ENCODE results near the gene CXADR.
"Not testable (repeated sequence)": the region's sequence is repeated elsewhere in the genome, so short reads cannot be mapped to it uniquely, and the experiment has no call there.

CXADR gene

DNA sequence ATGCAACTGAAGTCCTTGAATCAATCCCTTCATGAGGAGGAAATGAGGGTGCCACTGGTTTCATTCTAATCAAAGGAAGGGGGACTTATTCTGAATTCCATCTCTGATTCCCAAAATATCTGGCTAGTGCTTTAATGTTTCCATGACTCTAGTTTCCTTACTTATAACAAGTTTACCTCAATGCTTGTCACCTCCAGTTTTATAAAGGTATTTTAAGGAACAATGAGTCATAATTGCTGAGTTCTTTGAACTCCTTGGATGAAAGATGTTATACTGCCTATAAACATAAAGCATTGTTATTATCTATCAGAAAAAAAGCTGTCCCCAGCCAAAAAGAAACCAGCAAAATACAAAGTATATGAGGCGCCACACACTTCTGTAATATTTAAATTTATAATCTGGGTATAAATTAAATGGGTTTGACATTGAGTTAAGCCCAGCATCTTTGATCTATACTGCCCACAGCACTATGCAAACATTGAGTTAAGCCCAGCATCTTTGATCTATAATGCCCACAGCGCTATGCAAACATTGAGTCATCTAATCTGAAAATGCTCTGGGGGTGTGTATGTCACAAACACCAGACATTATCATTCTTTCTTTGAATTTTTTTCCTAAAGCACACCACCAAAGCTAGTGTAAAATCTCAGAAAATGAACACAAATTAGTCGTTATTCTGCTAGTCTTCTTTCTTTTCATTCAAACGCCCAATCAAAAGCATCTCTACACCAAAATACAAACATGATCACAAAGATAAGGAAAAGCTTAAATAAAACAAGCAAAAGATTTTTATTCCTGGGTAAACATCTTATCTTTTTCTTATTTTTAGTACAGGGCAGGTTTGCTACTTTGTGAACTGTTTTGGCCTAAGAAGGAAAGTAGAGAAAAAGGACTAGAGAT is 11.5 kb upstream of the CXADR start:
- no CpG with 5 or more reads among the region's 4 CpGs for WGBS (ENCODE audit: insufficient coverage, insufficient read length)
- H3K4me3 ChIP-seq (ENCODE audit: low read length), result no peak overlapping the region
- H3K27ac ChIP-seq (ENCODE audit: low read length), result no peak overlapping the region
- DNase-seq (ENCODE audit: low read depth, low spot score), result no peak
- no peaks in the 10 kb centered on the region for H3K36me3 ChIP-seq (ENCODE audit: control insufficient read depth, insufficient read depth, low read length)
- H3K27me3 ChIP-seq (ENCODE audit: control insufficient read depth, insufficient read depth, low read length), result no peaks in the 10 kb centered on the region
- H3K9me3 ChIP-seq (ENCODE audit: control insufficient read depth, insufficient read depth, low read length), result no peaks in the 10 kb centered on the region
- H3K4me1 ChIP-seq (ENCODE audit: control insufficient read depth, insufficient read depth, low read length), result no peaks in the 10 kb centered on the region

DNA sequence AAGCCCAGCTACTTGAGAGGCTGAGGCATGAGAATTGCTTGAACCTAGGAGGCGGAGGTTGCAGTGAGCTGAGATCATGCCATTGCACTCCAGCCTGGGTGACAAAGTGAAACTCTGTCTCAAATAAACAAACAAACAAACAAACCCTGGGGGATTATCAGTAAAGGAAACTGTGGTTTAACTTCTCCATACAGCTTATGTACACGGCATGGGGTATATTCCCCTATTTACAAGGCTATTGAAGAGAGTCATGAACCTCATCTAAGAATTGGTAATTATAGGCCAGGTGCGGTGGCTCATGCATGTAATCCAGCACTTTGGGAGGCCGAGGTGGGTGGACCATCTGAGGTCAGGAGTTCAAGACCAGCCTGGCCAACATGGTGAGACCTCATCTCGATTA is 9.9 kb upstream of the CXADR start:
- not testable (repeated sequence) for H3K36me3 ChIP-seq (ENCODE audit: control insufficient read depth, insufficient read depth, low read length); H3K27ac ChIP-seq (ENCODE audit: low read length); DNase-seq (ENCODE audit: low read depth, low spot score); H3K4me3 ChIP-seq (ENCODE audit: low read length); H3K27me3 ChIP-seq (ENCODE audit: control insufficient read depth, insufficient read depth, low read length); H3K4me1 ChIP-seq (ENCODE audit: control insufficient read depth, insufficient read depth, low read length); H3K9me3 ChIP-seq (ENCODE audit: control insufficient read depth, insufficient read depth, low read length)
- WGBS (ENCODE audit: insufficient coverage, insufficient read length), result no CpG with 5 or more reads among the region's 5 CpGs

DNA sequence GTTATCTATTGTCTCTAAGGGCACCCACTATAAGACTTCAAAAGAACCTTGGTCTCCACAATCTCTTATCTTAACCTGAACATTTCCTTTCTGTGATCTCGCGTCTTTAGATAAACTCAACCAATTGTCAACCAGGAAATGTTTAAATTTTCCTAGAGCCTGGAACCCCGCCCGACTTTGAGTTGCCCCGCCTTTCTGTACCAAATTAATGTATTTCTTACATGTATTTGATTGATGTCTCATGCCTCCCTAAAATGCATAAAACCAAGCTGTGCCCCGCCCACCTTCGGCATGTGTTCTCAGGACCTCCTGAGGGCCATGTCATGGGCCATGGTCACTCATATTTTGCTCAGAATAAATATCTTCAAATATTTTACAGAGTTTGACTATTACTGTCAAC is 5.9 kb upstream of the CXADR start:
- no CpG with 5 or more reads among the region's 7 CpGs for WGBS (ENCODE audit: insufficient coverage, insufficient read length)
- no peak overlapping the region for H3K4me3 ChIP-seq (ENCODE audit: low read length)
- no peak overlapping the region for H3K27ac ChIP-seq (ENCODE audit: low read length)
- no peaks in the 10 kb centered on the region for H3K27me3 ChIP-seq (ENCODE audit: control insufficient read depth, insufficient read depth, low read length)
- no peaks in the 10 kb centered on the region for H3K4me1 ChIP-seq (ENCODE audit: control insufficient read depth, insufficient read depth, low read length)
- no peaks in the 10 kb centered on the region for H3K36me3 ChIP-seq (ENCODE audit: control insufficient read depth, insufficient read depth, low read length)
- DNase-seq (ENCODE audit: low read depth, low spot score), result no peak
- no peaks in the 10 kb centered on the region for H3K9me3 ChIP-seq (ENCODE audit: control insufficient read depth, insufficient read depth, low read length)

DNA sequence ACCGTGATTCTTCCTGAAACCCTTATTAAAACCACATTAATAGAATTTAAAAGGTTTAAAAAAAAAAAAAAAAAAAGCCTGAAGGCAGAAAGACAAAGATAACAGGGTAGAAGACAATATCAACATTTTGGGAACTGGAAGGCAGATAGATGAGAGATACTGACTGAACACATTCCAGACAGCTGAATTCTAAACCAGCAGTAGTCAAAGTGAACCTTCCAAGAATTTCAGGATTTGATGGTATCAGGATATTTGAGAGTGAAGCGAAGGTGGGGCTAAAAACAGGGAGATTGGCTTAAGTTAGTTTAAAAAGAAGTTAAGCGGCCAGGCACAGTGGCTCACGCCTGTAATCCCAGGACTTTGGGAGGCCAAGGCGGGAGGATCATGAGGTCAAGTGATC is 5.3 kb upstream of the CXADR start:
- Histone ChIP-seq H3K4me3 (ENCODE audit: low read length) (no peak overlapping the region), H3K27me3 (ENCODE audit: control insufficient read depth, insufficient read depth, low read length) (no peaks in the 10 kb centered on the region), H3K36me3 (ENCODE audit: control insufficient read depth, insufficient read depth, low read length) (no peaks in the 10 kb centered on the region), H3K4me1 (ENCODE audit: control insufficient read depth, insufficient read depth, low read length) (no peaks in the 10 kb centered on the region), H3K27ac (ENCODE audit: low read length) (no peak overlapping the region), H3K9me3 (ENCODE audit: control insufficient read depth, insufficient read depth, low read length) (no peaks in the 10 kb centered on the region)
- no CpG with 5 or more reads among the region's 5 CpGs for WGBS (ENCODE audit: insufficient coverage, insufficient read length)
- no peak for DNase-seq (ENCODE audit: low read depth, low spot score)

DNA sequence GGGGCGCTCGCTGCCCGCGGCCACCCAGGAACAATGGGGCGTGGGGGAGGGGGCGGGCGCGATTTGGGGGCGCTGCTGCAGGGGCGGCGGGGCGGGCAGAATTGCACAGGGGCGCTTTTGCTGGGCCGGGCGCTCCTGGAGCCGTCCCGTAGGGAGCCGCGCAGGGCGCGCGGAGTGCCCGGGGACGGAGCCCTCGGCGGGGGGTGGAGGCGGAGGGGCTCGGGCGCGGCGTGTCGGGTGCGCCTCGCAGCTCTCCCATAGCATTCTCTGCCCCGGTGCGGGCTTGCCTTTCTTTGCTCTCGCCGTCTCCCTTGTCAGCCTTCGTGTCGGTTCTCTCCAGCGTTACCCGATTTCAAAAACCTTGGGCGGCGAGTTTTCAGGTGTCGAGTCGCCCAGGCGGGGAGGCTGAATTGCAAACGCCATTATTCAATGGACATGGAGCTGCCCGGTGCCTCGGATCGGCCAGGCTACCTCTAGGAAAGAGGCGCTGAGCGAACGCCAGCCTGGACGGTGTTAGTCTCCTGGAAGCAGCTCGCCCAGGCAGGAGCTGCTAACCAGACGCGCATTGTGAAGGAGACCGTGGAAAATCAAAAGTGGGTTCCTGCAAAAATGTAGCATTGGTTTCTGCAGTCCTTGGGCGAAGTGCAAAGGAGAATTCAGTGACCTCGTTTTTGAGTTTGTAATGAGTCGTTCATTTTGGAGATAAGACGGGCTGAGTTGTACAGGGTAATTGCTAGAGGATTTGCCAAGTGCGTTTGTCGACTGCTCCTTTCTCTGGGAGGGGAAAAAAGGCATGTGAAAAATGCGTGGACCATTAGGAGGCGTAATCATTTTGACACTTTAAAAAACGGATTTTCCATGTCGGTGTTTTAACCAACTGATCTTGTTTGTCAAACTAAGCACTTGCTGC is 626 bp downstream of the CXADR start:
- DNase-seq (ENCODE audit: low read depth, low spot score), result no peak
- H3K27me3 ChIP-seq (ENCODE audit: control insufficient read depth, insufficient read depth, low read length), result no peaks in the 10 kb centered on the region
- H3K36me3 ChIP-seq (ENCODE audit: control insufficient read depth, insufficient read depth, low read length), result no peaks in the 10 kb centered on the region
- H3K4me1 ChIP-seq (ENCODE audit: control insufficient read depth, insufficient read depth, low read length), result peaks cover 2% of the 10 kb centered on the region; the same call in 1 of the 2 replicates
- H3K9me3 ChIP-seq (ENCODE audit: control insufficient read depth, insufficient read depth, low read length), result no peaks in the 10 kb centered on the region
- no peak overlapping the region for H3K27ac ChIP-seq (ENCODE audit: low read length)
- H3K4me3 ChIP-seq (ENCODE audit: low read length), result peak overlapping the region; percentile 96
- no CpG with 5 or more reads among the region's 69 CpGs for WGBS (ENCODE audit: insufficient coverage, insufficient read length)

DNA sequence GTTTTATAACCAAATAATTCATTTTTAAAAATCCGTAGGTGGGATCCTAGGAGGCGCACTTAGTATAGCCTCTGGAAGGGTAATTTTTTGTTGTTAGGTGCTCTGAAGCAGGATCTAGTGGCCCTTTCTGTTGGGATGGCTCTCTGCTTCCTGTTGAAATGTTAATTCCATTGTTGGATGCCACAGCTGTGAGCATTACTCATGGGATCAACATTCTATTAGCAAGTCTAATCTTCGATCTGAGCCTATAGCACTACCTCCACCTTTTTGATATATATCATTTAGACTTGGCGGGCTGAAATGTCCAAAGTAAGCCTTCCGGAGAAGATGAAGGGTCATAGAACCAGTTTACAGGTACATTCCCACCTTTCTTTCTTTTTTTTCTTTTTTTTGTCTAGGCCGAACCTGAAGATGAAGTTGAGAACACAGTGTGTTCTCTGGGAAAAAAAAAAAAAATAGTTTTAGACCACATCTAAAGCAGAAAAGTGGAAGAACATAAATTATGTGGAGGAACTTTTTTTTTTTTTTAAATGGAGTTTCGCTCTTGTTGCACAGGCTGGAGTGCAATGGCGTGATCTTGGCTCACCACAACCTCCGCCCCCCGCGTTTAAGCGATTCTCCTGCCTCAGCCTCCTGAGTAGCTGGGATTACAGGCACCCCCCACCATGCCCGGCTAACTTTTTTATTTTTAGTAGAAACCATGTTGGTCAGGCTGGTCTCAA is 1.4 kb downstream of the CXADR start:
- H3K9me3 ChIP-seq (ENCODE audit: control insufficient read depth, insufficient read depth, low read length), result no peaks in the 10 kb centered on the region
- H3K27ac ChIP-seq (ENCODE audit: low read length), result no peak overlapping the region
- peak overlapping the region; percentile 96; the same call in 1 of the 2 replicates for H3K4me3 ChIP-seq (ENCODE audit: low read length)
- DNase-seq (ENCODE audit: low read depth, low spot score), result no peak
- WGBS (ENCODE audit: insufficient coverage, insufficient read length), result no CpG with 5 or more reads among the region's 13 CpGs
- H3K36me3 ChIP-seq (ENCODE audit: control insufficient read depth, insufficient read depth, low read length), result no peaks in the 10 kb centered on the region
- H3K4me1 ChIP-seq (ENCODE audit: control insufficient read depth, insufficient read depth, low read length), result peaks cover 2% of the 10 kb centered on the region; the same call in 1 of the 2 replicates
- no peaks in the 10 kb centered on the region for H3K27me3 ChIP-seq (ENCODE audit: control insufficient read depth, insufficient read depth, low read length)

DNA sequence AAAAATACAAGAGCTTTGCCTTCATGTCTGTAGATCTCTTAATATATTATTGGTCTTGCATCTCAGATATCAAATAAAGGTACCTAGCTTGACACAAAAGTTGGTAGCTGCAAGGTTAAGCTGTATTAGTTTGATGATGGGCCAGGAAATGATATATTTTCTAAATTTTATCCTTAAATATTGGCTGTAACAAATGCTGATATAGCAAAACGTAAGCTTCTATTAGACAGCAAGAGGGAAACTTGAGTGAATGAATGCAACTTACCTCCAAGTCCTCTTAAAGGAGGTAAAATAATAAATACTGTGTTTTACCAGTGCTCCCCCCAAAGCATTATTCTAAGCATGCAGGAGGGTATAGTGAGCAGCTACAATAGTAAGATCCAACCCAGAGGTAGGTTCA is 4.2 kb downstream of the CXADR start:
- DNase-seq (ENCODE audit: low read depth, low spot score); H3K4me1 ChIP-seq (ENCODE audit: control insufficient read depth, insufficient read depth, low read length); H3K27me3 ChIP-seq (ENCODE audit: control insufficient read depth, insufficient read depth, low read length); H3K9me3 ChIP-seq (ENCODE audit: control insufficient read depth, insufficient read depth, low read length); H3K27ac ChIP-seq (ENCODE audit: low read length); H3K36me3 ChIP-seq (ENCODE audit: control insufficient read depth, insufficient read depth, low read length); H3K4me3 ChIP-seq (ENCODE audit: low read length): not testable (repeated sequence)
- no CpG with 5 or more reads among the region's 1 CpG for WGBS (ENCODE audit: insufficient coverage, insufficient read length)

DNA sequence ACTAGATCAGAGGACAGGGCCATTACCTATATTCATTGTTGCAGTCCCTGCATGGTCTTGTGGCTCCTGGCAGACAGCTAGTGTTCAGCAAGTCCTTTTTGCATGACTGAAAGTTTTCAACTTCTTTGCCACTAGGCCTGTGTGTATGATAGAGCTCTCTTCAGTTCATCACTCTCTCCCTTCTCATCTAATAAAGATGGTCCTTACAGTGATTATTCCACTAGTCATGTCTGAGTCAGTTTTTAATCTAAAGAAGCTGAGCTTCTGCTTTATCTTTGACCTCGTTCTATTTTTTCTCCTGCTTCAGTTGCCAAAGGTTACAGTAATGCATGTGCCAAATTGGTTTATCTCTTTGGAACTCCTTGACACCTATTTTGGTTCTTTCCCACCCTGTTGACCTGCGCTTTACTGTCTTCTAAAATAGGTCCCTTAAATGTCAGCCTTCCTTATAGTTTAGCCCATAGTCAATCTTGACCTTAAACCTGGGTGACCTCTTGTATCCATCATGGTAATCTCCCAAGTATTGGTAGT is 6.4 kb downstream of the CXADR start:
- Histone ChIP-seq H3K9me3 (ENCODE audit: control insufficient read depth, insufficient read depth, low read length) (no peaks in the 10 kb centered on the region), H3K27ac (ENCODE audit: low read length) (no peak overlapping the region), H3K27me3 (ENCODE audit: control insufficient read depth, insufficient read depth, low read length) (no peaks in the 10 kb centered on the region), H3K4me1 (ENCODE audit: control insufficient read depth, insufficient read depth, low read length) (peaks cover 3% of the 10 kb centered on the region; the same call in 1 of the 2 replicates), H3K36me3 (ENCODE audit: control insufficient read depth, insufficient read depth, low read length) (no peaks in the 10 kb centered on the region), H3K4me3 (ENCODE audit: low read length) (no peak overlapping the region)
- no peak for DNase-seq (ENCODE audit: low read depth, low spot score)
- no CpG with 5 or more reads among the region's 2 CpGs for WGBS (ENCODE audit: insufficient coverage, insufficient read length)

DNA sequence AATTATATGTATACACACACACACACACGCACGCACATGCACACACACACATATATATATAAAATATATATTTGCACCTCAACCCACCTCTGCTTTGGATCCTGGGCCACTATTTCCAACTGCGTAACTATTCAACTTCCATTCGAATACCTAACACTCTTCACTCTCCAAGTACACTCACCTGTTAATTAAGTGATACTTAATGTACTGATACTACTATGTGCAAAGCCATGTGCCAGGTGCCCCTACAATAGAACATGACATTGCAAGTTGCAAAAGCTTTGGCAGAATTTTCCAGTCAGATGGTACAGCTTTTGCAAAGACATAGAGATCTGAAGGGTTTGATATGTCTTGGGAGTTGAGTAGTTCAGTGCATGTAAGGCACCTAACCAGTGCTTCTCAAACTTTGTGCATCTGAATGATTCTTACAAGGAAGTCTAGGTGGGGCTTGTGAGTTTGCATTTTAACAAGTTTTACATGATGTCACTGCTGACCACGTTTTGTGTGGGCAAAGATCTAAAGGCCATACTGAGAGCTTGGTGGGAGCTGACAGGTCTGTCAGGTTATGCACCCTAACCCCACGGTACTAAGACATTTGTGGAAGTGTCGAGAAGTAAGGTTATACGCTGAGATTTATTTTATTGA is 7.2 kb downstream of the CXADR start:
- no peaks in the 10 kb centered on the region for H3K36me3 ChIP-seq (ENCODE audit: control insufficient read depth, insufficient read depth, low read length)
- no peaks in the 10 kb centered on the region for H3K27me3 ChIP-seq (ENCODE audit: control insufficient read depth, insufficient read depth, low read length)
- DNase-seq (ENCODE audit: low read depth, low spot score), result no peak
- H3K27ac ChIP-seq (ENCODE audit: low read length), result no peak overlapping the region
- WGBS (ENCODE audit: insufficient coverage, insufficient read length), result 100% methylated on average over 2 of the region's 8 CpGs
- peaks cover 2% of the 10 kb centered on the region; the same call in 1 of the 2 replicates for H3K4me1 ChIP-seq (ENCODE audit: control insufficient read depth, insufficient read depth, low read length)
- no peak overlapping the region for H3K4me3 ChIP-seq (ENCODE audit: low read length)
- no peaks in the 10 kb centered on the region for H3K9me3 ChIP-seq (ENCODE audit: control insufficient read depth, insufficient read depth, low read length)

Data from iPS DF 6.9 (cell line).